Stimulated activated CD8-positive, alpha-beta memory T cell treated with anti-CD3 and anti-CD28 coated beads, Interleukin-7, amount 100 ng/mL, for 24 hours (primary cell): ENCODE results near the gene ACOXL.

Experiments used
- DNase-seq: peaks from one replicate; pipeline ENCODE4 v3.0.0-alpha.2; 2020; ENCODE audit warnings: low read depth

ACOXL gene

DNA sequence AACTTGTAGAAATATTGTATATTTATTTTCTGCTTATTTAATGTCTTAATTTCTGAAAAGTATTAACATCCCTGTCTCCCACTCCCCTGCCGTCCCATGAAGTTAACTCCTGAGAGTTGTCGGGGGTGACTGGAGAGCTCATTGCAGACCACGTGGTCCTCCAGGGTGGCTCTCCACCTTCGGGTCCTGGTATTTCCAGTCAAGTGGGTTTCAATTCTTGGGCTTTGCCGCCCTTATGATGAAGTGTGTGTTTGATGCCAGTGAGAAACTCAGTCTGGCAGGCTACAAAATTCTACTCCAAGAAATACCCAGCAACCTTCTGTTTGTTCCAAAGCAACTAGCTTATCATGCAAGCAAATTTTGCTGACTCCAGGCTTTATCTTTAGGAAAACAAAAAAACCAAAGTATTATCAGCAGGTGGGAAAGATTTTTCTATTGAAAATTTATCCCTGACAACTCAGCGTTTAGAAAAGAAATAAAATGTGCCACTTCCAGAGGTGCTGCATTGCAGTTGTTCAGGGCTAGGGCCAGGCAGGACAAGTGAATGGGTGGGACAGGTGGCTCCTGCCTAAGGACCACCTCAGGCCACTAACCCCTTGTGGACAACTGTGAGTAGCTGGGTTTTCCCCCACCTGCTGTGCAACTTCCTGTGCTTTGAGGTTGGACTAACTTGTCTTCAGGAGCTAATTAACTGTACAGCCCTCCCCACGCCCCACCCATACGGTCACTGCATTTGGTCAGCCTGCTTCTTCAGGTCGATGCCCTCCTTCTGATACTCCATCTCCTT is 434.9 kb downstream of the ACOXL start:
- DNase-seq: no peak

DNA sequence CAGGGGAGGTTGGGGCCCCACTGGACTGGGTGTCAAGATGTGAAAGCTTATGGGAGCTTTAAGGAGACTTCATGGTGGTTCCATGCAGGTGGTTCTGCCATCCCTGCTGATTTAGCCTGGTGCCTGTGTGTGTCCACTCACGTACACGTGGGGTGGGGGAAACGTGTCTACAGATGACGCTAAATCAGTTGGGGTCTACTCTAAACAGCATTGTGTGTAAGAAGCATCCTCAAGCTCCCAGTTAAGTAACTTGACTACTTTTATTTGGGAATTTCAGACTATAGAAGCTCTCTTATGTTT is 435.4 kb downstream of the ACOXL start:
- DNase-seq: no peak
